ENCODE measurements around the gene COL11A1. TPM values are rescaled to one million over a fixed set of nuclear protein-coding genes. Genes with fewer than 3 reads are reported as not detected.

COL11A1 gene
- polyA plus RNA-seq, 1 of the 3 experiments (the other 2 are of a cell fraction) = 0.13 TPM

- no peaks in the 10 kb centered on the region for H3K9me3 ChIP-seq
- no peak for DNase-seq
- no peak overlapping the region for H3K9ac ChIP-seq
- H4K20me1 ChIP-seq (ENCODE audit: insufficient read depth) = no peaks in the 10 kb centered on the region
- CTCF ChIA-PET = no interaction called here
- no peak overlapping the region for H3K4me3 ChIP-seq (ENCODE audit: low read depth in 2 of 2, low read length in 1 of 2)
- no peaks in the 10 kb centered on the region for H3F3A ChIP-seq (replicated peaks; ENCODE audit: insufficient read depth)
- no peak overlapping the region for H3K27ac ChIP-seq (ENCODE audit: low read depth in 2 of 2, low read length in 1 of 2)
- WGBS (ENCODE audit: low lambda C conversion rate) = 86% methylated on average over 4 of the region's 4 CpGs
- no peak overlapping the region for H3K4me2 ChIP-seq
- H2AFZ ChIP-seq (ENCODE audit: low read depth) = no peak overlapping the region
- H3K79me2 ChIP-seq (ENCODE audit: insufficient read depth) = no peaks in the 10 kb centered on the region
- no peaks in the 10 kb centered on the region for H3K9me2 ChIP-seq
- H3K4me1 ChIP-seq (ENCODE audit: control insufficient read depth in 1 of 2, insufficient read depth in 2 of 2, low read depth in 1 of 2, low read length in 1 of 2) = no peaks in the 10 kb centered on the region
- no peaks in the 10 kb centered on the region for H3K36me3 ChIP-seq (replicated peaks in 1 of 2; ENCODE audit: control insufficient read depth in 1 of 2, insufficient read depth in 2 of 2, low read length in 1 of 2)
- POLR2A ChIA-PET = no interaction called here
- TF ChIP-seq MEF2A (IDR thresholded peaks at IDR 0.05; ENCODE audit: borderline replicate concordance, low read depth) = no peak
- no peak for TF ChIP-seq JUND (IDR thresholded peaks at IDR 0.05)
- no peak for TF ChIP-seq YY1 (IDR thresholded peaks at IDR 0.05; ENCODE audit: low read depth)
- no peak for TF ChIP-seq SIN3A (IDR thresholded peaks at IDR 0.05; ENCODE audit: borderline replicate concordance, low read depth, low read length)
- TF ChIP-seq ELF1 (IDR thresholded peaks at IDR 0.05) = no peak
- TF ChIP-seq EP300 (IDR thresholded peaks at IDR 0.05; ENCODE audit: borderline replicate concordance in 1 of 2, low read depth in 1 of 2, low read length in 1 of 2) = no peak
- no peak for TF ChIP-seq EZH2phosphoT487 (IDR thresholded peaks at IDR 0.05; ENCODE audit: borderline replicate concordance, low read depth)
- TF ChIP-seq USF2 (IDR thresholded peaks at IDR 0.05; ENCODE audit: borderline replicate concordance, low read depth, low read length) = no peak
- TF ChIP-seq PBX3 (IDR thresholded peaks at IDR 0.05) = no peak
- TF ChIP-seq TEAD4 (IDR thresholded peaks at IDR 0.05; ENCODE audit: borderline replicate concordance, insufficient read depth) = no peak
- no peak for TF ChIP-seq RCOR1 (IDR thresholded peaks at IDR 0.05; ENCODE audit: low read length)
- no peak for TF ChIP-seq SMC3 (IDR thresholded peaks at IDR 0.05; ENCODE audit: low read depth, low read length)
- no peak for TF ChIP-seq GABPA (IDR thresholded peaks at IDR 0.05; ENCODE audit: low read depth)
- no peak for TF ChIP-seq ZBTB33 (IDR thresholded peaks at IDR 0.05; ENCODE audit: borderline replicate concordance, low read depth)
- TF ChIP-seq FOXM1 (IDR thresholded peaks at IDR 0.05; ENCODE audit: low read depth) = no peak
- TF ChIP-seq GATA2 (CRISPR knock-in tag; IDR thresholded peaks at IDR 0.05) = no peak
- TF ChIP-seq CHD2 (IDR thresholded peaks at IDR 0.05; ENCODE audit: low read length, partially characterized antibody) = no peak
- no peak for TF ChIP-seq RFX5 (IDR thresholded peaks at IDR 0.05; ENCODE audit: low read length)
- H3K27me3 ChIP-seq (ENCODE audit: insufficient read depth) = no peaks in the 10 kb centered on the region
Observed at GRCh38 chr1:102872097-102872496, 236.2 kb downstream of the COL11A1 start.
